HCT116 (cell line): ENCODE measurements around the gene PRKG1. TPM values are rescaled to one million over a fixed set of nuclear protein-coding genes. Genes with fewer than 3 reads are reported as not detected.

Experiments used
- CBX3 ChIP-seq: IDR thresholded peaks from 2 replicates; pipeline ENCODE4 v1.6.1; 2012; ENCODE audit warnings: low read depth
- CEBPB ChIP-seq: IDR thresholded peaks from 2 replicates; pipeline ENCODE4 v1.6.1; 2012; ENCODE audit warnings: low read depth
- EGR1 ChIP-seq: IDR thresholded peaks from 2 replicates; pipeline ENCODE4 v1.6.1; 2012; ENCODE audit warnings: low read depth
- ELF1 ChIP-seq: IDR thresholded peaks from 2 replicates; pipeline ENCODE4 v1.6.1; 2012; ENCODE audit warnings: low read depth, borderline replicate concordance
- EZH2 ChIP-seq: fragments of 200-600 bp; sonication (generic); IDR thresholded peaks from 2 replicates; pipeline ENCODE4 v1.6.1; 2017; ENCODE audit warnings: antibody characterized with exemption, mixed run types
- EZH2phosphoT487 ChIP-seq: fragments of 200-600 bp; IDR thresholded peaks from 2 replicates; pipeline ENCODE4 v1.6.1; 2018; ENCODE audit warnings: antibody characterized with exemption, borderline replicate concordance
- FOSL1 ChIP-seq: IDR thresholded peaks from 2 replicates; pipeline ENCODE4 v1.6.1; 2012; ENCODE audit warnings: low read depth
- POLR2A ChIP-seq: IDR thresholded peaks from 2 replicates; pipeline ENCODE4 v1.7.0; 2011; ENCODE audit warnings: borderline replicate concordance; ENCODE audit not compliant: insufficient read depth, insufficient read length; ENCODE audit errors: extremely low read depth
- POLR2AphosphoS5 ChIP-seq: IDR thresholded peaks from 2 replicates; pipeline ENCODE4 v1.6.1; 2011; ENCODE audit warnings: mild to moderate bottlenecking, low read depth, low read length, moderate library complexity
- SRF ChIP-seq: IDR thresholded peaks from 2 replicates; pipeline ENCODE4 v1.6.1; 2012; ENCODE audit warnings: low read depth
- TCF7L2 ChIP-seq: IDR thresholded peaks from 2 replicates; pipeline ENCODE4 v1.7.0; 2011; ENCODE audit warnings: borderline replicate concordance, inconsistent platforms; ENCODE audit not compliant: insufficient read depth, insufficient read length; ENCODE audit errors: extremely low read depth
- YY1 ChIP-seq: IDR thresholded peaks from 2 replicates; pipeline ENCODE4 v1.6.1; 2011; ENCODE audit warnings: low read length, low read depth, moderate library complexity, mild to moderate bottlenecking; ENCODE audit not compliant: insufficient replicate concordance; ENCODE audit errors: extremely low read depth
- ZFX ChIP-seq: fragments of 450-650 bp; IDR thresholded peaks from 2 replicates; pipeline ENCODE4 v1.6.1; 2017
- ZNF274 ChIP-seq: fragments of 200-500 bp; sonication (Bioruptor generic); IDR thresholded peaks from 2 replicates; pipeline ENCODE4 v1.6.1; 2014; ENCODE audit warnings: mild to moderate bottlenecking, low read depth, low read length, inconsistent platforms
- total RNA-seq: library from RNA; stranded (reverse); gene quantifications from one replicate; pipeline ENCODE4 v1.2.1, GENCODE V29; 2021; ENCODE audit not compliant: unreplicated experiment
- TF ChIP-seq, protein P1 (sequence below): IDR thresholded peaks from 2 replicates; pipeline ENCODE4 v1.6.1; 2012; ENCODE audit warnings: low read depth

The PRKG1 gene
- total RNA-seq, 1 experiment from 2014 or later: 1.4 TPM

DNA sequence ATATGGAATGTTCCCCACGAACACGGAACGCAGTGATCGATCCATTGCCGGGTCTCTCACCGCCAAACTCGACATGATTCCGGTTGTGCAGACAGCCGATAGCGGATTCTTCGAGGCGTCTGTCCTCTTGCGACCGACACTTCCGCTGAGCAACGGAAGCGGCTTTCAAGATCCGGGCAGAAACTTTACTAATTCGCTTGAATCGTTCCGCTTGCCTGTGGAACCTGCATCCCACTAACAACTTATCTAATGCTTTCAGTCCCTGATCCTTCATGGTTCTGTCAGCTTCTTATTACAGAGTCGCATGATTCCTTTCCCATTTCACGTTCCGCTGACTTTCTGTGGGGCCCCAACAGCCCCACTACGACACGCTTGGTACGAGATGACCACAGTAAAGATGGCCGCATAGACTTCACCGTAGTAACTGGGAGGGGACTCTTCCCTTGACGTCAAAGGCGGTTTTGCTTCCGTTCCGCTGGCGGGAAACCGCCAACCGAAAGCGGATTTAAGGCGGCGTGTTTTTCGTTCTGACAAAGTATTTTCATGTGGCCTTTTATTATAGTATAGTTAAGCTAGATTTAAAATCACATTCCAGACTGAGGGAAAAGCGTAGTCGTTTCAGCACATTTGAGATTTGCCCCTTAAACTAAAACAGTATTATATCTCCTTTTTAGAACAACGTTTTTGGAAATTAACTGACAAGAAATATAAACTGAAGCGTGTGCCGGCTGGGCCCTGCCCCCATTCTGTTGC is 625.4 kb downstream of the PRKG1 start, which contains the start of gene CSTF2T (continued):
- TF ChIP-seq, protein P1, sequence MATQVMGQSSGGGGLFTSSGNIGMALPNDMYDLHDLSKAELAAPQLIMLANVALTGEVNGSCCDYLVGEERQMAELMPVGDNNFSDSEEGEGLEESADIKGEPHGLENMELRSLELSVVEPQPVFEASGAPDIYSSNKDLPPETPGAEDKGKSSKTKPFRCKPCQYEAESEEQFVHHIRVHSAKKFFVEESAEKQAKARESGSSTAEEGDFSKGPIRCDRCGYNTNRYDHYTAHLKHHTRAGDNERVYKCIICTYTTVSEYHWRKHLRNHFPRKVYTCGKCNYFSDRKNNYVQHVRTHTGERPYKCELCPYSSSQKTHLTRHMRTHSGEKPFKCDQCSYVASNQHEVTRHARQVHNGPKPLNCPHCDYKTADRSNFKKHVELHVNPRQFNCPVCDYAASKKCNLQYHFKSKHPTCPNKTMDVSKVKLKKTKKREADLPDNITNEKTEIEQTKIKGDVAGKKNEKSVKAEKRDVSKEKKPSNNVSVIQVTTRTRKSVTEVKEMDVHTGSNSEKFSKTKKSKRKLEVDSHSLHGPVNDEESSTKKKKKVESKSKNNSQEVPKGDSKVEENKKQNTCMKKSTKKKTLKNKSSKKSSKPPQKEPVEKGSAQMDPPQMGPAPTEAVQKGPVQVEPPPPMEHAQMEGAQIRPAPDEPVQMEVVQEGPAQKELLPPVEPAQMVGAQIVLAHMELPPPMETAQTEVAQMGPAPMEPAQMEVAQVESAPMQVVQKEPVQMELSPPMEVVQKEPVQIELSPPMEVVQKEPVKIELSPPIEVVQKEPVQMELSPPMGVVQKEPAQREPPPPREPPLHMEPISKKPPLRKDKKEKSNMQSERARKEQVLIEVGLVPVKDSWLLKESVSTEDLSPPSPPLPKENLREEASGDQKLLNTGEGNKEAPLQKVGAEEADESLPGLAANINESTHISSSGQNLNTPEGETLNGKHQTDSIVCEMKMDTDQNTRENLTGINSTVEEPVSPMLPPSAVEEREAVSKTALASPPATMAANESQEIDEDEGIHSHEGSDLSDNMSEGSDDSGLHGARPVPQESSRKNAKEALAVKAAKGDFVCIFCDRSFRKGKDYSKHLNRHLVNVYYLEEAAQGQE: no peak
- TF ChIP-seq POLR2A (peak; percentile 32), FOSL1 (no peak), EZH2 (no peak), ZNF274 (no peak), ZFX (no peak), EGR1 (peak; percentile 73), CBX3 (peak; percentile 72), EZH2phosphoT487 (no peak), POLR2AphosphoS5 (peak; percentile 83), SRF (peak; percentile 70), TCF7L2 (peak; percentile 35), CEBPB (0 out of 2 replicates have a peak, but pooled peaks have one; percentile 22), YY1 (peak; percentile 95), ELF1 (peak; percentile 46; the same call in 1 of the 2 replicates)
